ENCODE measurements around the gene ITGB3BP.
"Not testable (repeated sequence)": the region's sequence is repeated elsewhere in the genome, so short reads cannot be mapped to it uniquely, and the experiment has no call there.

The ITGB3BP gene

DNA sequence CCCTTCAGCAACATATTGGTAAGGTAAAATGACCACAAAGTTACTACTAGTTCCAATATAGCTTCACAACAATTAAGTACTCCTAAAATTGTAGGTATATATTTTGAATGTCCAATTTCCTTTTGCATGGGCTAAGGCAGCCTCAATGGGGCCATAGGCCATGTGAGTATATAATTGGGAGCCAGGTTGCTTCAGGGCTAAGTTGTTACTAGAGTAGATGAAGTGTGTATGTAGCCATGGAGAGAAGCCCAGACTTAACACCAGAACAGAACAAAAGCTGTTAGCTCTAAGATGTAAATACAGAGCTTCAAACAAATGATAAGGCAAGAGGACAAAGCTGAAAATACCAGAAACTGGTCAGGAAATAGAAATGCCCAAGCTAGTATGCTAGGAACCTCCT lies 16.2 kb downstream of the ITGB3BP start:
- no peak for DNase-seq (ENCODE audit: low spot score)

DNA sequence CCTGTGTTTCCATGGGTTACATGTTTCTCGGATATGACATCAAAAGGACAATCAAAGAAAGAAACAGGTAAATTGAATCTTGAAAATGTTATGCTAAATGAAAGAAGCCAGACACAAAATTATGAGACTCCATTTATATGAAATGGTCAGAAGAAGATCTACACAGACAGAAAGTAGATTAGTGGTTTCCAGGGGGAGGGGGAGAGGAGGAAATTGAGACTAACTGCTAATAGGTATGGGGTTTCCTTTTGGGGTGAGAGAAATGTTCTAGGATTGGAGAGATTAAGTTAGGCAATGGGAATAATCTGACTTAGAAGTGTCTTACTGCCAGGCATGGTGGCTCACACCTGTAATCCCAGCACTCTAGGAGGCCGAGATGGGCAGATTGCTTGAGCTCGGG lies 21.8 kb downstream of the ITGB3BP start:
- DNase-seq (ENCODE audit: low spot score): no peak

DNA sequence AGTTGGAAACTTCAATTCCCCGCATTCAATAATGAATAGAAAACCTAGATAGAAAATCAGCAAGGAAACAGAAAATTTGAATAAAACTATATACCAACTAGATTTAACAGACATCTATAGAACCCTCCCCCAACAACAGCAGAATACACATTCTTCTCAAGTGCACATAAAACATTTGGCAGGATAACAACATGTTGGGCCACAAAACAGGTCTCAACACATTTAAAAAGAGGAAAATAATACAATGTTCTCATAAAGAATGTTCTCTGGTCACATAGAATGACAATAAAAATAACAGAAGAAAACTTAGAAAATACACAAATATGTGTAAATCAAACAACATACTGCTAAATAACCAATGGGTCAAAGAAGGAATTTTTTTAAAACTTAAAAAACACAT lies 24.9 kb downstream of the ITGB3BP start:
- no peak for DNase-seq (ENCODE audit: low spot score)

DNA sequence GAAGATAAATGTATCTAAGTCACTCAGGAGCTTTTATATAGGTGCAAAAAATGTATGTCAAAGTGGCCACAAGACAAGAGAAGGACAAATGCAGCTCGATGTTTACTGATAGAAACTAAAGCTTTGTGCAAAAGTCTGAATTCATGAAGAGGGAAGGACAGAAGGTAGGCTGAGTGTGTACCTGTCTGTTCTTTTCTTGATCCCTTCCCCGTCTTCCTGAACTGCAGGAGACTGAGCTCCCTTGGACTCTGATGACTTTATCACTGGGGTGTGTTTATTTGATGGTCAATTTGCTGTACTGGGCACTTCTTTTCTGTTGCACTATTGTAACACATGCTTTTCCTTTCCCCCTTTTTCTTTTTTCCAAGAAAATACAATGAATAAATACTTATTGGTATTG lies 25.4 kb downstream of the ITGB3BP start:
- DNase-seq (ENCODE audit: low spot score): no peak

DNA sequence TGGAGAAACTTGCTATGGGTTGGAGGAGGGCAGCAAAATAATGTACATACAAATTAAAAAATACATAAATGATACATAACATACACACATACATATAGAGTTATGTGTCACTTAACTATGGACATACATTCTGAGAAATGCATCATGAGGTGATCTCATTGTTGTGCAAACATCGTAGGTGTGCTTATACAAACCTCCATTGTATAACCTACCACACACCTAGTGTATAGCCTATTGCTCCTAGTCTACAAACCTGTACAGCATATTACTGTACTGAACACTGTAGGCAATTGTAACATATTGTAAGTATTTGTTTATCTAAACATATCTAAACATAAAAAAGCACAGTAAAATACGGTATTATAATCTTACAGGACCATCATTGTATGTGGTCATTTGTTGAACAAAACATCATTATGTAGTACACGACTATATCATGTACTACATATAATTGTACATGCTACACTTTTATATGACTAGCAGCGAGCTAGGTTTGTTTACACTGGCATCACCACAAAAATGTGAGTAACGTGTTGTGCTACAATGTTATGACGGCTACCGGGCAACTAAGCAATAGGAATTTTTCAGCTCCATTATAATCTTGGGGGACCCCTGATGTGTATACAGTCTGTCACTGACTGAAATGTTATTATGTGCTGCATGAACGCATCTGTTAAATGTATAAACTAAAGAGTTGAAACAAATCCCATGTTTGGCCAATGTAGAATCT lies 35.5 kb downstream of the ITGB3BP start:
- no peak for DNase-seq (ENCODE audit: low spot score)

DNA sequence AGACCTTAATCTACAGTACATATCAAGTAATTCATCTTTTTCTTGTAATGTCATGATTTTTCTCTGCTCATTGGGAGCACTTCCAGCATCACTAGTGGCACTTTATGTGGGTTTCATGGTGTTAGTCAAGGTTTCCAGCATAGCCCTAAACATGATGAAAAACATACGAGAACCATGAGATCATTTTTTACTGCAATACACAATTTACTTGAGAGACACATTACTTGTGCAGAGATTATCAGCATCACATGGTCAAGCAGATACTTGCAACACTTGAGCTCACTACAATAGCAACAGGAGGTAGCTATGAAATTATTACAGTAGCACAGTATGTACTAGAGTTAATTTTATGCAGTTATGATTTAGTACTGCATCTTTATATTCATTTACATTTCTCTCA lies 36.4 kb downstream of the ITGB3BP start:
- DNase-seq (ENCODE audit: low spot score): no peak

DNA sequence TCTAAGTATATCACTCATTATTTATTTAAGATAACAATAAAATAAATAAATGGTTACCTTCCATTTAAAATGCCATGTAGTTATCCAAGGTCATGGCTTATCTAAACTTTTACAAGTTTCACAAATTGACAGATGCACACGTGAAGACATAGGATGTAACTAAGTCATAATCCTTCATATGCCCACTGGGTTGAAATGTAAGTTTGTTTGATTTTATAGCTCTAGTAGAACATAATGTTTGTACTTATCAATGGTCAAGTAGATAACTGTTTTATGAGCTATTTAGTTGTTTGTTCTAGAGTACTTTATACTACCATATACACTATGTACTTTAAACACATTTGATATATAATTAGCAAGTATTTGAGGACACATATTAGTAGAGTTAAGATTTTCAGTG lies 43.0 kb downstream of the ITGB3BP start:
- no peak for DNase-seq (ENCODE audit: low spot score)

DNA sequence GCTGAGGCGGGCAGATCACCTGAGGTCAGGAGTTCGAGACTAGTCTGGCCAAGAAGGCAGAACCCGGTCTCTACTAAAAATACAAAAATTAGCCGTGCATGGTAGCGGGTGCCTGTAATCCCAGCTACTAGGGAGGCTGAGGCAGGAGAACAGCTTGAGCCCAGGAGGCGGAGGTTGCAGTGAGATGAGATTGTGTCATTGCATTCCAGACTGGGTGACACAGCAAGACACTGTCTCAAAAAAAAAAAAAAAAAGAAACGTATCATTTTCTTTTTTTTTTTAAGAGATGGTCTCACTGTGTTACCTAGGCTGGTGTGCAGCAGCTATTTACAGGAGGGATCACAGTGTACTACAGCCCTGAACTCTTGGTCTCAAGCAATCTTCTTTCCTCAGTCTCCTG lies 47.3 kb downstream of the ITGB3BP start:
- DNase-seq (ENCODE audit: low spot score): no peak

DNA sequence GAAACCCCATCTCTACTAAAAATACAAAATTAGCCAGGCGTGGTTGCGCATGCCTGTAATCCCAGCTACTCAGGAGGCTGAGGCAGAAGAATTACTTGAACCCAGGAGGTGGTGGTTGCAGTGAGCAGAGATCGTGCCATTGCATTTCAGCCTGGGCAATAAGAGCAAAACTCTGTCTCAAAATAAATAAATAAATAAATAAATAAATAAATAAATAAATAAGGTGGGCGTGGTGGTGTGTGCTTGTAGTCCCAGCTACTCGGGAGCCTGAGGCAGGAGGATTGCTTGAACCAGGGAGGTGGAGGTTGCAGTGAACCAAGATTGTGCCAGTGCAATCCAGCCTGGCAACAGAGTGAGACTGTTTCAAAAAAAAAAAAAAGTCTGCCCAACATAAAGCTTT lies 54.3 kb downstream of the ITGB3BP start:
- DNase-seq (ENCODE audit: low spot score): not testable (repeated sequence)

DNA sequence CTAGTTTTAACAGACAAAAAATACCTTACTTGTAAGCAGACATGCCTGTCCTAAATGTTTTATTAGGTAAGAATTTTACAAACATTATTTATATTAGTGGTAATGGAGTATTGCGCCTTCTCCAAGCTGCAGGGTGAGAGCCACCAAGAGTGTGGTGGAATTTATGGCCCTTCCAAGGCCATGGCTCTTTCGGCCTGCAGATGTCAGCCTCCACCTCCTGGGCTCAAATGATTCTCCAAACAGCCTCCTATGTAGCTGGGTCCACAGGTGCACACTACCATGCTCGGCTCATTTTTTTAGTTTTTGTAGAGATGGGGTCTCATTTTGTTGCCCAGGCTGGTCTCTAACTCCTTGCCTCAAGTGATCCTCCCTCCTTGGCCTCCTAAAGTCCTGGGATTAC lies 56.3 kb downstream of the ITGB3BP start:
- no peak for DNase-seq (ENCODE audit: low spot score)

DNA sequence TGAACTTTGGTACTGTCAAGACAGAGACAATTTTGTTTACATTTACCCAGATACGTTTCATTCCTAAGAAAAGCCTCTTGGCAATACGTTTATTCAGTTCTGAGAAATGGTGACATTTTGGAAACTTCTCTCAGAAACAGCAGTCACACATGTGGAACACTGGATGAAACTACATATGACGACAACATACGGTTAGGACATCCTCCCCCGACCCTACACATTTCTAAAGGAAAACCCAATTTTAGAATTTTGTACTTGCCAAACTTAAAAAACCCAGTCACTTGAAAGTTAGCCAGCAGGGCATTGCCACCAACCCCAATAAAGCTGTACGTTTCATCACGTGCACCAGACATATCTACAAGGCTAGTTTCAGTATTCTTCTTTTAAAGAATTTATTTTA lies 56.8 kb downstream of the ITGB3BP start:
- no peak for DNase-seq (ENCODE audit: low spot score)

DNA sequence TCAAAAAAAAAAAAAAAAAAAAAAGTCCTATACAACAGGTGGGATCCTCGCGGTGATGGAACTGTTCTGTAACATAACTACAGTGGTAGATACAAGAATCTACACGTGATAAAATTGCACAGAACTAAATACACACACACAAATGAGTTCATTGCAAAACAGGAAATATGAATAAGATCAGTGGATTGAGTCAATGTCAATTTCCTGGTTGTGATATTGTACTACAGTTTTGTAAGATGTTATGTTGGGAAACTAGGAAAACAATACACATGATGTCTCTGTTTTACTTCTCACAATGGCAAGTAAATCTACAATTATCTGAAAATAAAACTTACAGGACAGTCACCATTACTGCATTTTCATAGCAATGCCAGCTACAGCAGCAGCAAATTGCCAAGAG lies 59.8 kb downstream of the ITGB3BP start:
- DNase-seq (ENCODE audit: low spot score): peak; percentile 15

DNA sequence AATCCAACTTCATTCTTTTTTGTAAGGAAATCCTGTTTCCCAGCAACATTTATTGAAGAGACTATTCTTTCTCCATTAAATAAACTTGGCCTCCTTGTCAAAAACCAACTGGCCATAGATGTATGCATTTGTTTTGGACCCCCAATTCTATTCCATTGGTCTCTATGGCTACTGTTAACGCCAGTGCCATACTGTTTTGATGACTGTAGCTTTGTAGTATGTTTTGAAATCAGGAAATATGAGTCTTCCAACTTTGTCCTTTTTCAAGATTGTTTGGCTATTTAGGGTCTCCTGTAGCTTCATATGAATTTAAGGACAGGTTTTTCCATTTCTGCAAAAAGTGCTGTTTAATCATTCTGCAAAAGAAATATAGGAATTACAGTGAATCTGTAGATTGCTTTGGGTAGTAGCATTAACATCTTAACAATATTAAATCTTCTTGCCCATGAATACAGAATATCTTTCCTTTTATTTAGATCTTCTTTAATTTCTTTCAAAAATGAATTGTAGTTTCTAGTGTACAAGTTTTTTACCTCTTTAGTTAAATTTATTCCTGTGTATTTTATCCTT lies 61.3 kb downstream of the ITGB3BP start:
- DNase-seq (ENCODE audit: low spot score): no peak

DNA sequence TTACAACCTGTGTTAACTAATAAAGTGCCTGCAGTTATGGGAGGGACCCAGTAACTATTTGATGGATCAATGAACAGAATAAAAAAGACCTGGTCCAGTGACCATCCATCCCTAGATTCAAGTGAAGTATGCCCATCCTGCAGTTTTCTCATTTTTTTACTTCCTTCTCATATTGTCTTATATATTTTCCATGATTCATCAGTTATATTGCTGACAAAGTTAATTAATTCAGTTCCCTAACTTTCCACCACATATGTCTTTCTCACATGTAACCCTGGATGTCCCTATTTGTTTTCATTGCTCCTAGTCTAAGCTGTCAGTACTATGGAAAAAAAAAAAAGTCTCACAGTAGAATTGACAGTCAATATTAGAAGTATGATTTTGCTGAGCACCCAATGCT lies 64.3 kb downstream of the ITGB3BP start:
- no peak for DNase-seq (ENCODE audit: low spot score)

DNA sequence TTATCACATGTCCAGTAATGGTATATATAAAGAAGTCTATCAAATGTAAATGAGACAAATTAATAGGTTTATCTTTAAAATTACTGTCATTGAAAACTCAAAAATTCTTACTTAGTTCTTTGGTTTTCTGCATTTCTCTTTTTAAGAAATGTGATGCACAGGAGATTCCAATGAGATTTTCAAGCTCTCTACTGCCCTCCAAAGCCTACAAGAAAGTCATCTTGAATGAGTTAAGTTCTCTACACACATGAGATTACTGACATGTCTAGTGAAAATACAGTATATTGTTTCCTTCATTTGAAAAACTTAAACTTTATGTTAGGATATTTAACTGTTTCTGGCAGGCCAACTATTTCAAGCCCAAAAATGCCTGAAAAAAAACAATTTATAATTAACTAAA lies 68.8 kb downstream of the ITGB3BP start:
- DNase-seq (ENCODE audit: low spot score): no peak

DNA sequence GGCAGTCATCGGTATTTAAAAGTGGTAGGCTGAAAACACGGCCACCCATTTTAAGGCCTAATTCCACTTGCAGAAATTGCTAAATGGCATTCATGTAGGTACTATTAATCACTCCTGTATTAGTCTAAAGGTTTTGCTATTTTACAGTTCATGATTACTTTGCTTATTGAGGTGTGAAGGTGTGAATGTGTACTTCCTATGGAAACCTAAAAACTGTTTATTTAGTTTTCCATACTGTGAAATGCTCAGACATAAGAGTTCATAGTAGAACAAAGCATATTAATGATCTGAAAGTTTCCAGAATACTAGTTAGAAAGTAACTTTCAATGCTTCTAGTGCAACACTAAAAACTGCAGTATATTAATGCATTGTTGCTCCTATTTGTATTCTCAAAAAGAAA lies 69.8 kb downstream of the ITGB3BP start:
- DNase-seq (ENCODE audit: low spot score): no peak

DNA sequence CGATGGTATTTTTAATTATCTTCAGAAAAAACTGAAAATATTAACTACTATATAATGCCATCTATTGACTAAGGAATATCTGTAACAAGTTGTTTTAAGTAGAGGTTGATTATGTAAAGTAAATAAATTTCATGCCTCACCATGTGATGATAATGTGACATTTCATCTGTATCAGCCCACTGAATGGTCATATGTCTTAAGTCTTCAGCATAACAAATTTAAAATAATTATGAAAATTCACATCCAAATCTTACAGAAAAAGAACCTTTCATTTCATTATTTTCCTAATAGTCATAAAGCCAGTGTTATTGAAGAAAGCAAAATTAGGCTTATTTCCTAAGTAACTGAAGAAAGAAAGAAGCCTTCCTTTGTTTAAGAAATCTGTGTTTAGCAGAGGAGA lies 72.6 kb downstream of the ITGB3BP start:
- no peak for DNase-seq (ENCODE audit: low spot score)

DNA sequence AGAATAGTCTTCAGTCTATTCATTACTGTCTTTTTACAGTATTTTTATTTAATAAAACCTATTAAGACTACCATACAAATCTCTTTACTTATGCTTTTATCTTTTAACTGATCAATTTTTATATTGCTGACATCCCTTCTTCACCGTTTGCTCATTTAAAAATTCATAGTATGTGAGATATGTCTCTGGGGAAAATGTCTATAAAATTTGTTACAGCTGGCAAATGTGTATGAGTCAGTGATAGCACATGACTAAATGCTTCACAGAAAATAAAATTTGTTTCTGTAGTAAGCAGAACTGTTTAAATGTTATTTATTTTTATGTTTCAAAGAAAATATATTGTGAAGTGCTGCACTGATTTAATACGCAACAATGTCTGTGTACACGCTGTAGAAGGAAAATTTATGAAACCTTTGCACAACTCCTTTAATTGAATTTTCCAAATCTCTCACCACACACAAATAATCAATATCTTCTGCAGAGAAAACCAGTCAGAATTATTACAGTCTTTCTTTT lies 74.2 kb downstream of the ITGB3BP start:
- DNase-seq (ENCODE audit: low spot score): no peak

DNA sequence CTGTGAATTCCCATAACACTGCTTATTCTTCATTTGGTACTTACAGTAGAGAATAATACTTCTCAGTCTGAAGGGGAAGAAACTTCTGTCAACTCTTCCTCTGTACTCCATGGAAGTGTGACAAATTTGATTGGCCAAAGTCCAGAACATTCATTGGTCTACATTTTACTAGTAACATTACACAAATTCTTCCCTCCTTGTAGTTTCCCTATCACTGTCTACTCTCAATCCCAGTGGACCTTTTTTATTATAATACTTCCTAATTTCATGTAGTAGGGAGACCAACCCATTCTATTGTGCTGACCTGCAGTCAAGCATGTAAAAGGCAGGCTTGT lies 80.9 kb downstream of the ITGB3BP start:
- DNase-seq (ENCODE audit: low spot score): no peak

DNA sequence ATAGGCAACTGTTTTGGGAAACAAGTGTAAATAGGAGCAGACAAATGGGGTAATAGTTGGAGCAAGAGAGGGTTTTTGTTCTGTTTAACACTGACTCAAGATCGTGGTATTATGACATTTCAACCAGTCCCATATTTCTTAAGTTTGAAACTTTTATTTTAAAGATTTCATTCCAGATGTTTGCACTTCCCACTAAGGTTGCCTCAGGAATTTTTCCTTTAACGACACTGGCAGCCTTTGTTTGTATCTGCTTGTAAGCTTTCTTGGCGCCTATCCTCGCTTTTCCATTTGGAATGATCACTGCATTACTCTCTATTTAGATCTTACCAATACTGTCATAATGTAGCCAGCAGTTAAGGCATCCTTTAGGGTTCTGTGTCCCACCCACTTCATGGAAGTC lies 87.9 kb downstream of the ITGB3BP start:
- DNase-seq (ENCODE audit: low spot score): no peak

DNA sequence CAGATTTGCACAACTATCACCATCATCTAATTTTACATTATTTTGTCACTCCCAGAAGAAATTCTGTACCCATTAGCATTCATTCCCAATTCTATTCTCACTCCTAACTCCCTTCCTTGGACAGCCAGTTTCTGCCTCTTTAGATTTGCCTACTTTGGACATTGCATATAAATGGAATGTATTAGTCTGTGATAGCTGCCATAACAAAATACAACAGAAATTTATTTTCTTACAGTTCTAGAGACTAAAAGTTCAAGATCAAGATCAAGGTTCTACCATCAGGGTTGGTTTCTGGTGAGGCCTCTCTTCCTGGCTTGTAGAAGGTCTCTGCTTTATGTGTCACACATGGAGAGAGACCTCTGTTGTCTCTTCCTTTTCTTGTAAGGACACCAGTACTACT lies 93.7 kb downstream of the ITGB3BP start:
- no peak for DNase-seq (ENCODE audit: low spot score)

DNA sequence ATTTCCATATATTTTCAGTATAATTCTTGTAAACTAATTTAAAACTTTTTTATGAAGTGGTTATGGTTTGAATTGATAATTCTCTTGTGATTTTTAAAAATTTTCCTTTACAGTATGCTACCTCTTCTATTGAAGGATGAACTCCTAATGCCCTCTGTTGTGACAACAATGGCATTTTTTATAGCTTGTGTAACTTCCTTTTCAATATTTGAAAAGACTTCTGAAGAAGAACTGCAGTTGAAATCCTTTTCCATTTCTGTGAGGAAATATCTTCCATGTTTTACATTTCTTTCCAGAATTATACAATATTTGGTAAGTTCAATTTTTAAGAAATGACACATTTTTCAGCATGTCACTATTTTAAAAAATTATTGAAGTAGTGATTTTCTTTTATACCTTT lies 94.2 kb downstream of the ITGB3BP start:
- no peak for DNase-seq (ENCODE audit: low spot score)

DNA sequence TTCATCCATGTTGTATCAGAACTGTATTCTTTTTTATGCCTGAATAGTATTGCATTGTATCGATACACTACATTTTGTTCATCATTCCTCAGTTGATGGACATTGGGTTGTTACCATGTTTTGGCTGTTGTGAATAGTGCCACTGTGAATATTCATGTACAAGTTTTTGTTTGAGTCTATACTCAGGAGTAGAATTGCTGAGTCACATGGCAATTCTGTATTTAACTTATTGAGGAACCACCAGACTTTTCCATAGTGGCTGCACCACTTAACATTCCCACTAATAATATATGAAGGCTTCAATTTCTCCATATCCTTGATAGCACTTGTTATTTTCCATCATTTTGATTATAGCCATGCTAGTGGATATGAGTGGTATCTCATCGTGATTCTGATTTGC lies 99.4 kb downstream of the ITGB3BP start:
- no peak for DNase-seq (ENCODE audit: low spot score)

DNA sequence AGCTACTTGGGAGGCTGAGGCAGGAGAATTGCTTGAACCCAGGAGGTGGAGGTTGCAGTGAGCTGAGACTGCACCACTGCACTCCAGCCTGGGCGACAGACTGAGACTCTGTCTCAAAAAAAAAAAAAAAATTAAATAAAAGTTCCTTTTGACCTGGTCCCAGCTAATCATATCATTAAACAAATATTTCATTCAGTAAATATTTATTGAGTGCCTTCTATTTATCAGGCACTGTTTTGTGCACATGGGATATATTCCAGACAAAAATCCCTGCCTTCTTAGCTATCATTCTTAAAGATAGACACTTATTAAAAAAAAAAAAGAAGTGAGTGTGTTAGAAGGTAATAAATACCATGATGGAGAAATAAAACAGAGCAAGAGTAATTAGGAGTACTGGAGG lies 102.3 kb downstream of the ITGB3BP start:
- not testable (repeated sequence) for DNase-seq (ENCODE audit: low spot score)
